Spleen (tissue), 13 donors: ENCODE results near the gene SAYSD1. TPM values are rescaled to one million over a fixed set of nuclear protein-coding genes. Genes with fewer than 3 reads are reported as not detected.

Experiments
- DNase-seq: peaks from one replicate; pipeline ENCODE4 v3.0.0-alpha.2; 2020
- H3K27ac ChIP-seq, 8 donors: fragments of 200-600 bp; sonication (generic) in 7 of 8; 1 replicate in 4 of 8; 2 replicates in 4 of 8; pipeline versions ENCODE4 v1.5.0 to v1.8.0; 2016 to 2021; ENCODE audit warnings: inconsistent platforms in 4 of 8, mild to moderate bottlenecking in 4 of 8, moderate library complexity in 1 of 8
- H3K27me3 ChIP-seq, 7 donors: fragments of 200-600 bp; sonication (generic) in 6 of 7; replicated peaks in 1 of 7; 1 replicate in 4 of 7; 2 replicates in 3 of 7; pipeline versions ENCODE4 v1.5.0 to v1.8.0; 2016 to 2021; ENCODE audit warnings: inconsistent platforms in 3 of 7, mild to moderate bottlenecking in 1 of 7
- H3K36me3 ChIP-seq, 6 donors: fragments of 200-600 bp; sonication (generic) in 5 of 6; 1 replicate in 4 of 6; 2 replicates in 2 of 6; pipeline versions ENCODE4 v1.5.0 to v1.8.0; 2016 to 2021; ENCODE audit warnings: inconsistent platforms in 2 of 6
- H3K4me1 ChIP-seq, 6 donors: fragments of 200-600 bp; sonication (generic) in 5 of 6; 1 replicate in 3 of 6; 2 replicates in 3 of 6; pipeline versions ENCODE4 v1.5.0 to v1.8.0; 2016 to 2021; ENCODE audit warnings: inconsistent platforms in 3 of 6
- H3K4me3 ChIP-seq, 8 donors: fragments of 200-600 bp; sonication (generic) in 7 of 8; 1 replicate in 4 of 8; 2 replicates in 4 of 8; pipeline versions ENCODE4 v1.5.0 to v1.8.0; 2016 to 2021; ENCODE audit warnings: inconsistent platforms in 4 of 8, mild to moderate bottlenecking in 4 of 8, moderate library complexity in 2 of 8
- H3K9me3 ChIP-seq, 8 donors: fragments of 200-600 bp; sonication (generic) in 7 of 8; 1 replicate in 4 of 8; 2 replicates in 4 of 8; pipeline versions ENCODE4 v1.5.0 to v1.8.0; 2016 to 2021; ENCODE audit warnings: inconsistent platforms in 4 of 8
- CTCF ChIP-seq, 11 experiments: fragments of 200-600 bp in 7 of 11; fragments of 450-650 bp in 4 of 11; sonication (generic) in 4 of 11; IDR thresholded peaks in 8 of 11; conservative IDR thresholded peaks in 3 of 11; 1 replicate in 7 of 11; 2 replicates in 4 of 11; pipeline versions ENCODE4 v1.4.0 to v1.8.0; 2016 to 2021; ENCODE audit warnings: antibody characterized with exemption in 11 of 11, inconsistent platforms in 4 of 11, mild to moderate bottlenecking in 1 of 11
- POLR2A ChIP-seq, 3 donors: fragments of 450-650 bp; IDR thresholded peaks; one replicate each; pipeline ENCODE4 v1.5.1; 2017; ENCODE audit warnings: antibody characterized with exemption in 3 of 3, mild to moderate bottlenecking in 1 of 3
- POLR2AphosphoS5 ChIP-seq, 3 donors: sonication (generic); formaldehyde crosslinking; IDR thresholded peaks; one replicate each; pipeline ENCODE4 v1.5.1; 2017; ENCODE audit warnings: antibody characterized with exemption in 3 of 3
- WGBS, 5 donors: extraction: QIAGEN DNeasy Blood & Tissue Kit in 3 of 5; methylation state at CpG; one replicate each; pipeline versions ENCODE4 v1.1.5 to v1.1.7; 2013 to 2018; 5-methylcytosine and 5-hydroxymethylcytosine counted together
- intact Hi-C: fragments of 100-400 bp; cut with DNase I; formaldehyde crosslinking; loops from one replicate; pipeline ENCODE4 v1.15.0; 2023; ENCODE audit warnings: low total_unique reads
- long read RNA-seq, 2 donors: transcript quantifications; one replicate each; lab custom pipeline, GENCODE V29; 2026
- polyA plus RNA-seq, 3 donors: library from polyadenylated mRNA; stranded (reverse); fragments of 200-250 nt; gene quantifications; one replicate each; pipeline ENCODE4 v1.2.1, GENCODE V29; 2013
- total RNA-seq, 7 donors: library from RNA; depleted of rRNA in 3 of 7; stranded (reverse); fragments of >200 nt in 3 of 7; fragmentation: NEBNext Ultra II Directional in 4 of 7; extraction: Animal tissue kit (Norgen Biotek cat#: 25700) in 4 of 7; gene quantifications; one replicate each; pipeline versions ENCODE4 v1.1.0 to v1.2.1, GENCODE V29; 2016 to 2021
- donor health status: healthy with polysubstance abuse.
- donor health status: DM: no; HTN: no; CAD: no; lungs with moderate emphysema.
- donor health status: DM: no; HTN: no; CAD: no.
- donor health status: Bipolar disorder and iron deficiency.
- donor health status: healthy.
- donor health status: DM: no; HTN: no; CAD: no.
- donor health status: DM: yes; HTN: yes; CAD: no.

The SAYSD1 gene, protein sequence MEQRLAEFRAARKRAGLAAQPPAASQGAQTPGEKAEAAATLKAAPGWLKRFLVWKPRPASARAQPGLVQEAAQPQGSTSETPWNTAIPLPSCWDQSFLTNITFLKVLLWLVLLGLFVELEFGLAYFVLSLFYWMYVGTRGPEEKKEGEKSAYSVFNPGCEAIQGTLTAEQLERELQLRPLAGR
- total RNA-seq (10 to 100 TPM in 6 of 7 donors, 1 to 10 TPM in 1; 8.1 to 14.2 (median 13.5) TPM), polyA plus RNA-seq (10 to 100 TPM; 12.8 to 13.6 (median 12.9) TPM)
- long read RNA-seq, donor 1, transcript SAYSD1-201 (2 exons, 2,020 nt): major isoform, 6 of 7 reads
- long read RNA-seq, donor 1, partial matches to known transcripts: 0 of 7 reads
- long read RNA-seq, donor 1, other reads (novel, unspliced or antisense): 0 of 7 reads
- long read RNA-seq, donor 2, partial matches to known transcripts: 0 of 3 reads
- long read RNA-seq, donor 2, other reads (novel, unspliced or antisense): 0 of 3 reads

- Histone ChIP-seq H3K27ac (peak within 1 kb of the TSS; percentile 90 to 98 (median 96)), H3K4me1 (peaks cover 10 to 46% (median 26%) of the 10 kb centered on the region in 6 donors), H3K9me3 (no peaks in the 10 kb centered on the region), H3K4me3 (peak within 1 kb of the TSS; percentile 48 to 77 (median 66)), H3K27me3 (no peaks in the 10 kb centered on the region), H3K36me3 (peaks cover 0 to 8% (median 3%) of the 10 kb centered on the region in 6 donors)
- TF ChIP-seq POLR2A (IDR thresholded peaks at IDR 0.05) (peak; percentile 4 to 39 (median 25)), POLR2AphosphoS5 (IDR thresholded peaks at IDR 0.05) (peak; percentile 92 to 95 (median 94)), CTCF (IDR thresholded peaks at IDR 0.05 in 8 of 11, conservative IDR thresholded peaks at IDR 0.05 in 3 of 11) (peak in 2 of 11 experiments; percentile 13 to 28)
- intact Hi-C loops: no loop called here
- DNase-seq: peak; percentile 99
- WGBS, 5 donors: 2 to 14% (median 3%) methylated on average over 11 to 68 of the region's 68 CpGs
Measured at GRCh38 chr6:39114704-39115599, at the start of gene SAYSD1. Gene SAYSD1, minus strand, starts transcription at chr6:39115186. Its CDS starts 97 bp downstream, at chr6:39115089.

- H3K4me3 ChIP-seq: no peak overlapping the region
- H3K27ac ChIP-seq: no peak overlapping the region
- no peaks in the 10 kb centered on the region for H3K4me1 ChIP-seq
- peaks cover 0 to 10% (median 7%) of the 10 kb centered on the region in 8 donors for H3K9me3 ChIP-seq
- H3K36me3 ChIP-seq: no peaks in the 10 kb centered on the region
- H3K27me3 ChIP-seq: peaks cover 0 to 17% (median 0%) of the 10 kb centered on the region in 7 donors
- no peak for TF ChIP-seq CTCF (IDR thresholded peaks at IDR 0.05 in 8 of 11, conservative IDR thresholded peaks at IDR 0.05 in 3 of 11)
- TF ChIP-seq POLR2A (IDR thresholded peaks at IDR 0.05): no peak
- TF ChIP-seq POLR2AphosphoS5 (IDR thresholded peaks at IDR 0.05): no peak
- intact Hi-C loops: no loop called here
- WGBS, 5 donors: 37 to 50% (median 43%) methylated on average over 3 of the region's 3 CpGs
- DNase-seq: no peak
Measured at GRCh38 chr6:39157511-39157910, 42.5 kb upstream of the SAYSD1 start.

DNA sequence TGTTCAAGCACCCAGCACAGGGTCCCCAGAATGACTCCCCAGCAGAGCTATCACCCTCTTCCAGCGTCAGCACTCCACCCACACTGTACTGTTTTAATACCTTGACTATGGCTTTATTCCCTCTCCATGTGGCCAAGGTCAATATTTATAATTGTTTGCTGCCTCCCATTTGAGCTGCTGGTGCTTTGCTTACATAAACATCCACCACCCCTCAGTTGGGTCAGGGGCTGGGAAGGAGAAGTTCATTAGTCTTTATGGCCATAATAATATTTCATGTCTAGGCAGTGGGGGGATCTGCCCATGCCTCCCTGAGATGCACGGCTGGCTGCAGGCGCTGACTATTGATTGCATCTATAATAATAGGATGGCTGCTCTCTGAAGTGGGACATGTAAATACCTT is 41.8 kb upstream of the SAYSD1 start:
- no peaks in the 10 kb centered on the region for H3K36me3 ChIP-seq
- TF ChIP-seq CTCF (IDR thresholded peaks at IDR 0.05 in 8 of 11, conservative IDR thresholded peaks at IDR 0.05 in 3 of 11) (no peak), POLR2A (IDR thresholded peaks at IDR 0.05) (no peak), POLR2AphosphoS5 (IDR thresholded peaks at IDR 0.05) (no peak)
- 80 to 91% (median 90%) methylated on average over 3 of the region's 3 CpGs for WGBS, 5 donors
- no peaks in the 10 kb centered on the region for H3K4me1 ChIP-seq
- H3K27ac ChIP-seq: no peak overlapping the region
- no peak for DNase-seq
- H3K27me3 ChIP-seq: peaks cover 0 to 24% (median 0%) of the 10 kb centered on the region in 7 donors
- peaks cover 0 to 10% (median 7%) of the 10 kb centered on the region in 8 donors for H3K9me3 ChIP-seq
- intact Hi-C loops: no loop called here
- no peak overlapping the region for H3K4me3 ChIP-seq
